Skin epidermis (tissue), 12 donors: ENCODE data around the gene CFAP65.

Experiments used
- H3K27ac ChIP-seq, 21 experiments: fragments of 200-600 bp; sonication (generic) in 11 of 21; one replicate each; pipeline ENCODE4 v1.5.0; 2020; ENCODE audit warnings: mild to moderate bottlenecking in 3 of 21, inconsistent platforms in 2 of 21, moderate library complexity in 2 of 21
- H3K4me3 ChIP-seq, 7 experiments: fragments of 200-600 bp; sonication (generic) in 2 of 7; one replicate each; pipeline ENCODE4 v1.5.0; 2020; ENCODE audit warnings: inconsistent platforms in 2 of 7, mild to moderate bottlenecking in 2 of 7, moderate library complexity in 1 of 7

Gene CFAP65

GRCh38 chr2:219041252-219041651 lies at the start of gene CFAP65:
CFAP65 (minus strand) TSS chr2:219041516; CDS start chr2:219039048, 2,468 bp downstream.
- H3K4me3 ChIP-seq, result peak within 1 kb of the TSS in 1 of 7 experiments; percentile 8
- no peak within 1 kb of the TSS for H3K27ac ChIP-seq

- no peak overlapping the region for H3K27ac ChIP-seq
- no peak overlapping the region for H3K4me3 ChIP-seq
Observed at GRCh38 chr2:219090436-219091299, 49.4 kb upstream of the CFAP65 start.

DNA sequence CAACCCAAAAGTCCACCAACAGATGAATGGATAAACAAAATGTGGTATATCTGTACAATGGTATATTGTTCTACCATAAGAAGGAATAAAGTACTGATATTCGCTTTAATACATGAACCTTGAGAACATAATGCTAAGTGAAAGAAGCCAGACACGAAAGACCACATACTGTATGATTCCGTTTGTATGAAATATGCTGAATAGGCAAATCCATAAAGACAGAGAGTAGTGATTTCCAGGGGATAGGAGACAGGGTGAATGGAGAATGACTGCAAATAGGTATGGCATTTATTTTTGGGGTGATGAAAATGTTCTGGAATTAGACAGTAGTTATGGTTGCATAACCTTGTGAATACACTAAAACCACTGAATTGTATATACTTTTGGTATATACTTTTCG lies 48.0 kb upstream of the CFAP65 start:
- Histone ChIP-seq H3K27ac (no peak overlapping the region), H3K4me3 (no peak overlapping the region)

DNA sequence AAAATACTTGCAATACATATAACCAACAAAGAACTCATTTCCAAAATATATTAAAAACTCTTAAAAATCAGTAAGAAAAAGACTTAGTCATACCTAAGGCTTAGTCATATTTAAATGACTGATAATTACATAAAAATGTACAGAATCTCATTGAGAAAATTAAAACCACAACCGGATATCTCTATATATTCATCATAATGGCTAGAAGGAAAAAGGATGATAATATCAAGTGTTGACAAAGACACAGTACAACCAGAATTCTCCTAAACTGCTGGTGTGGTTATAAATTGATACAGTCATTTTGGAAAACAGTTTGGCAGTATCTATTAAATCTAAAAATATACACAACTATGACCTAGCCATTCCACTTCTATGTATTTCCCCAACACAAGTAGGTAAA lies 46.5 kb upstream of the CFAP65 start:
- H3K4me3 ChIP-seq, result no peak overlapping the region
- no peak overlapping the region for H3K27ac ChIP-seq

DNA sequence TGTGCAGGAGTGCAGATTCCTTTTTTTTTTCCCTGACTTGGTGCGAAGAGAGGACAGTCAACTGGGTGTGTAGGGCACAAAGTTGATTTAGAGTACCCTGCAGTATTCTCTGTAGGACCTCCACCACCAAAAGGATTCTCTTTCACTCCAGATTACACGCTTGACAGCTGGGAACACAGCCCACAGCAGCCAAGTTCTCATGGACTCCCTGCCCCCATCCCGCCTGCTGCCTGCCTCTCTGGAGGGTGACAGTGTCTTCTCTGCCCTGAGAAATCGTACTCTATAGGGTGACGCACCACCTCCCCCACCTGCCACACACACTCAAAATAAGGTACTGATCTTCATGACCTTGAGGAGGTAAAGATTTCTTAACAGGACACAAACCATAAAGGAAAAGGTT lies 46.0 kb upstream of the CFAP65 start:
- no peak overlapping the region for H3K4me3 ChIP-seq
- no peak overlapping the region for H3K27ac ChIP-seq

DNA sequence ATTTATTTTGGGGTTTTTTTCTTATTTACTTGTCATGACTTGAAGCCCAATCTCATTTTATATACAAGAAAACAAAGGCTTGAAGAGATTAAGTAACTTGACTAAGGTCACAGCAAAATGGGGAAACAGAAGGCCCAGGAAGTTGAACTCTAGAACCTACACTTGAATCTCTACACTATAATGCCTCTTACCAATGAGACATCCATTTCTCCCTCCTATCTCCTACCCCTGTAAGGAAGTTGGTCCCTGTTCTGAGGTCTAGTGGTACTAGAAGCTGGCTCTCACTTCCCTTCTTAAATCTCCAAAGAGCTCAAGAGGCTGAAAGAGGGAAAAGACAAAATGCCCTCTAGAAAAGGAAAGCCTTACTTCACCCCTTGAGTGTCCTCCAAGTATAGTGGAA lies 44.9 kb upstream of the CFAP65 start:
- no peak overlapping the region for H3K4me3 ChIP-seq
- H3K27ac ChIP-seq, result no peak overlapping the region

- Histone ChIP-seq H3K4me3 (no peak overlapping the region), H3K27ac (no peak overlapping the region)
Observed at GRCh38 chr2:219084791-219085190, 43.5 kb upstream of the CFAP65 start.

- no peak overlapping the region for H3K4me3 ChIP-seq
- H3K27ac ChIP-seq, result no peak overlapping the region
Observed at GRCh38 chr2:219082332-219082958, 41.1 kb upstream of the CFAP65 start.

DNA sequence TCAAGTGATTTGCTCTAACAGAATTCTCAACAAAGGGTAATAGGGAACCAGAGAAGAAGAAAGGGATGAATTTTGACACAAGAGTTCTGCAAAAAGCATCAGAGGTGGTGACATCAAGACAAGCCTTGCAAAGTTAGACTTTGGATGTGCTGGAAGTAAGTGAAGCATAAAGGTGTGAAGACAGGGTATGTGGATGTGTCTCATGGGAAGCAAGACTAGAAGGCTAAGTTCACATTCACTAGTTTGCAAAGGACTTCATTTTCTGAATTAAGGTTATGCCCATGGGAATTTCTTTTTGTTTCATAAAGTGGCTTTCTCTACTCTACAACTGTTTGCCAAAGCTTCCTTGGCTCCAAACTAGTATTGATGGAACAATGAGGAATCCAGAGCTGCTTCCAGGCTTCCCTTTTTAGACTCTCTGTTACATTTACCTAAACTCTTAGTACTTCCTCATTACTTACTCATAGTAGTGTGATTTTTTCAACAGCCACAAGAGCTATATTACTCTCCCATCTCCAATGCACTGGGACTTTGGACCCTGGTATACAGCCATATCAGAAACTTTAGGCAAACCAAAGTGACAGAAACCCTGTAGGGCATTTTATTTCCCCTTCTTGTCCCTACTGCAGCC lies 40.5 kb upstream of the CFAP65 start:
- no peak overlapping the region for H3K4me3 ChIP-seq
- no peak overlapping the region for H3K27ac ChIP-seq

DNA sequence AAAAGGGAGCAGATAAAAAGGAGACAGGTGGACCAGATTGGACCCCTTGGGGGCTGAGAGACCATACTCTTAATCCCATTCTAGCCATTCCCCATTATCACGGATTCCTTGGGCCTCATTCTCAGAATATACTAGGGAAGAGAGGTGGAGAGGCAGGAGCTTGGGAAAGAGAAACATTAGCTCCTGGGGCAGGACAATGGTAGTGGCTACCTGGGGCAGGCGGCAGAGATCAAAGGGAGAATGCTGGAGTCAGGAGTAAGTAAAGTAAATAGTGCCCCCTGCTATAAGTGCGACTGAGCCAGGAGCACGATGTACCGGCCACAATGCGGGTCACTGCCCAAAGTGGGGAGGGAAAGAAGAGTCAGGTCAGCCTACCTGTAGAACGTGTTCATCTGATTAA lies 39.8 kb upstream of the CFAP65 start:
- Histone ChIP-seq H3K27ac (no peak overlapping the region), H3K4me3 (no peak overlapping the region)

GRCh38 chr2:219079417-219079816 lies 38.1 kb upstream of the CFAP65 start:
- Histone ChIP-seq H3K4me3 (no peak overlapping the region), H3K27ac (no peak overlapping the region)

- no peak overlapping the region for H3K4me3 ChIP-seq
- H3K27ac ChIP-seq, result no peak overlapping the region
Observed at GRCh38 chr2:219078951-219079350, 37.6 kb upstream of the CFAP65 start.

DNA sequence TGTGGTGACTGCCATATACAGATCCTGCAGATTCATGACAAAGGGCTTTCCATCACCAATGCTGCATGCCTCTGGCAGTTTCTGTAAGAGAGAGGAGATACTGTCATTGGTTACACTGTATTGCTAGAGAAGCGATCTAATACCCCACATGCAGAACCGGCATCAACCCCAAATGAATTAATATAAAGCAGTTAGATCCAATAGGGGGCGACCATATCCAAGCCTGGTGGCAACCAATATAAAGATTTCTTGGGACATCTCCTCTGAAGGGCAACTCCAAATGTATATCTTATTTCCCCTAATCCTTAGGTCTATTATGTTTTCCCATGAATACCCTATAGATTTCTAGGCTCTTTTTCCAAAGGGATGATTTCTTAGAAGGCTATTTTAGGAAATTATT lies 36.8 kb upstream of the CFAP65 start:
- H3K27ac ChIP-seq, result no peak overlapping the region

GRCh38 chr2:219076253-219076652 lies 34.9 kb upstream of the CFAP65 start:
- H3K4me3 ChIP-seq, result no peak overlapping the region
- no peak overlapping the region for H3K27ac ChIP-seq

More for the DNA sequence above, 36.8 kb upstream of the CFAP65 start:
- no peak overlapping the region for H3K4me3 ChIP-seq

GRCh38 chr2:219073413-219074129 lies 32.3 kb upstream of the CFAP65 start:
- no peak overlapping the region for H3K4me3 ChIP-seq

GRCh38 chr2:219072741-219073250 lies 31.5 kb upstream of the CFAP65 start:
- no peak overlapping the region for H3K4me3 ChIP-seq
- no peak overlapping the region for H3K27ac ChIP-seq

More at GRCh38 chr2:219073413-219074129, 32.3 kb upstream of the CFAP65 start:
- no peak overlapping the region for H3K27ac ChIP-seq

GRCh38 chr2:219071131-219071816 lies 30.0 kb upstream of the CFAP65 start:
- Histone ChIP-seq H3K27ac (no peak overlapping the region), H3K4me3 (no peak overlapping the region)

GRCh38 chr2:219065484-219065883 lies 24.2 kb upstream of the CFAP65 start:
- no peak overlapping the region for H3K27ac ChIP-seq
- H3K4me3 ChIP-seq, result no peak overlapping the region

DNA sequence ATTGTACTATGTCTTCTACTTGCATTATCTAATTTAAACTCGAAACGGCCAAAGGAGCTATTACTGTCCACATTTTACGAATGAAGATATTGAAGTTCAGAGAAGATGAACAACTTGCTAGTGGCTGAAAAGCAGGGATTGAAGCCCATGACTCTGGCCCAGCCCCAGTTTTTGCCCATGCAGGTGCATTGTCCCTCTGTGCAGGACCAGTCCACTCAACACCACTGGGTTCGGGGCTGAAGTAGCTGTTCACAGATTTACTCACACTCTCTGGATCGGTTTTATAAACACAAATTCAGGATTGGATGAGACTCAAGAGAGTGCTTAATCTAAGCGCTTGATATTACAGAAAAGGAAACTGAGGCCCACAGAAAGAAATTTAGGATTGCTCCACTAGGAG lies 20.8 kb upstream of the CFAP65 start:
- Histone ChIP-seq H3K4me3 (no peak overlapping the region), H3K27ac (no peak overlapping the region)
